Bone marrow (tissue), 2 donors: ENCODE data around the gene IL15RA.
"Not testable (repeated sequence)": the region's sequence is repeated elsewhere in the genome, so short reads cannot be mapped to it uniquely, and the experiment has no call there.

Source experiments
- DNase-seq, 2 donors: peaks; one replicate each; lab custom pipeline; 2025; lab: John Stamatoyannopoulos, UW

The IL15RA gene

GRCh38 chr10:6005856-6006395 is 28.6 kb upstream of the IL15RA start:
- DNase-seq, result no peak

- not testable (repeated sequence) for DNase-seq
These were observed 27.9 kb upstream of the IL15RA start for GRCh38 chr10:6005161-6005804.

GRCh38 chr10:6002809-6003510 is 25.6 kb upstream of the IL15RA start:
- DNase-seq, result no peak

- no peak for DNase-seq
These were observed 22.3 kb upstream of the IL15RA start for GRCh38 chr10:5999440-6000165.

- no peak for DNase-seq
These were observed 19.4 kb upstream of the IL15RA start for GRCh38 chr10:5996696-5997095.

- DNase-seq, result no peak
These were observed 15.1 kb upstream of the IL15RA start for GRCh38 chr10:5992398-5992797.

- no peak for DNase-seq
These were observed 14.4 kb upstream of the IL15RA start for GRCh38 chr10:5991708-5992107.

GRCh38 chr10:5989756-5990155 is 12.4 kb upstream of the IL15RA start:
- DNase-seq, result no peak

- no peak for DNase-seq
These were observed 11.1 kb upstream of the IL15RA start for GRCh38 chr10:5988336-5988920.

GRCh38 chr10:5987747-5988146 is 10.4 kb upstream of the IL15RA start:
- no peak for DNase-seq

- DNase-seq, result no peak
These were observed 7.7 kb upstream of the IL15RA start for GRCh38 chr10:5985029-5985428.

GRCh38 chr10:5983774-5984173 is 6.4 kb upstream of the IL15RA start:
- no peak for DNase-seq

- DNase-seq, result no peak
These were observed 4.2 kb upstream of the IL15RA start for GRCh38 chr10:5981529-5981928.

GRCh38 chr10:5978230-5978489 is 817 bp upstream of the IL15RA start:
- no peak for DNase-seq

GRCh38 chr10:5976512-5977470 is 552 bp downstream of the IL15RA start:
- DNase-seq, result peak; percentile 8 to 42

GRCh38 chr10:5975641-5976473 is 1.5 kb downstream of the IL15RA start:
- DNase-seq, result peak; percentile 29 to 89

- DNase-seq, result no peak
These were observed 4.3 kb downstream of the IL15RA start for GRCh38 chr10:5973069-5973468.

- DNase-seq, result no peak
These were observed 5.5 kb downstream of the IL15RA start for GRCh38 chr10:5971886-5972285.

GRCh38 chr10:5971315-5971832 is 6.0 kb downstream of the IL15RA start:
- peak in 1 of 2 donors; percentile 9 for DNase-seq

GRCh38 chr10:5970527-5970926 is 6.8 kb downstream of the IL15RA start:
- no peak for DNase-seq
